NT2/D1 (cell line): ENCODE measurements around the gene DSEL.
A peak's percentile ranks its signal among the peaks of the same experiment; 100 is the strongest.

Experiments used
- DNase-seq: peaks from one replicate; pipeline ENCODE4 v3.0.0-alpha.2; 2011; ENCODE audit warnings: low read depth, low spot score
- H3K27me3 ChIP-seq: 2 replicates; pipeline ENCODE4 v1.6.0; 2011; ENCODE audit warnings: mild to moderate bottlenecking; ENCODE audit not compliant: insufficient read length, insufficient read depth
- H3K36me3 ChIP-seq: 2 replicates; pipeline ENCODE4 v1.6.1; 2011; ENCODE audit warnings: mild to moderate bottlenecking, low read length, mixed read lengths; ENCODE audit not compliant: insufficient read depth, insufficient read length
- H3K4me1 ChIP-seq: 2 replicates; pipeline ENCODE4 v1.5.1; 2011; ENCODE audit not compliant: insufficient read depth, insufficient read length
- H3K4me3 ChIP-seq: 2 replicates; pipeline ENCODE4 v1.5.1; 2011; ENCODE audit warnings: low read depth; ENCODE audit not compliant: insufficient read length
- H3K9ac ChIP-seq: 2 replicates; pipeline ENCODE4 v1.6.0; 2011; ENCODE audit warnings: low read depth; ENCODE audit not compliant: insufficient read length
- H3K9me3 ChIP-seq: 2 replicates; pipeline ENCODE4 v1.5.1; 2011; ENCODE audit warnings: mild to moderate bottlenecking, low read length; ENCODE audit not compliant: insufficient read depth
- SUZ12 ChIP-seq: IDR thresholded peaks from 2 replicates; pipeline ENCODE4 v1.6.1; 2011; ENCODE audit not compliant: insufficient read length, insufficient read depth; ENCODE audit errors: extremely low read depth
- YY1 ChIP-seq: IDR thresholded peaks from 2 replicates; pipeline ENCODE4 v1.6.1; 2011; ENCODE audit not compliant: insufficient read length, insufficient read depth
- ZNF274 ChIP-seq: IDR thresholded peaks from 2 replicates; pipeline ENCODE4 v1.6.1; 2011; ENCODE audit warnings: mild to moderate bottlenecking, low read depth, low read length

The DSEL gene

DNA sequence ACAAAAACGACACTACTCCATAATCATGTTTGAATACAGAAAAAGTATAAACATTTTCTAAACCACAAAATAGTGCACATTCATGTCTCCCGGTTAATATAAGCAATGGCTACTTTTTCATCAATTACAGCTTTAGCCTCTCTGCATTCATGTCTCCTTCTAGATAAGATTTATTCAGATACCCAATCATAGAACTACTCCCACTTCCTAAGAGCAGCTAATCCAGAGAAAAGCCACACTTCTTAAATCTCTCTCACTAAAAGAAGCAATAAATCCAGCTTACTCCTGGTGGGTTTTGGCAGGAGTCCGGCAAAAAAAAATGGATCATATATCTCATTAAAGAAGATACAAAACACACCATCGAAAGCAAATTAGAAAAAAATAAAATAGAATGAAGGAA, 20.1 kb downstream of the DSEL start:
- TF ChIP-seq YY1, result no peak
- no peak for TF ChIP-seq SUZ12
- TF ChIP-seq ZNF274, result no peak
- Histone ChIP-seq H3K4me3 (no peak overlapping the region), H3K9ac (no peak overlapping the region), H3K27me3 (no peaks in the 10 kb centered on the region), H3K9me3 (peaks cover 4% of the 10 kb centered on the region; the same call in 1 of the 2 replicates), H3K4me1 (no peaks in the 10 kb centered on the region), H3K36me3 (no peaks in the 10 kb centered on the region)
- DNase-seq, result no peak

DNA sequence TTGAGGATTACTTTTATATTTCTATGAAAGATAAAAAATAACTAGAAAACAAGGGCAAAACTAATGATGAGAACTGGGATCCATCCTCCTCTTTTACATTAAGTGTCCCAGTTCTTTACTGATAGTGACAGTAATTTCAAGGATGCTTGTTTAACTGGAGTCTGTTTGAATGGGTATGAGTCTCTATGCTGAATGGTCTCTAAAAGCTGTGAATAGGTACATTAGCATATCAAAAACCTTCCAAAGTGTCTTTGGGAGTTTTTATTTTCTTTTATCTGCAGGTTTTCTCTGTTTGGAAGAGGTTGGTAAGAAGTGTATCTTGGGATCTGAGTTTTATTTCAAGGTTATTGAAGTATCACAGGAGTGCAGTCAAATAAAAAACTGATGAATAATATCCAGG, 30.0 kb downstream of the DSEL start:
- no peaks in the 10 kb centered on the region for H3K36me3 ChIP-seq
- DNase-seq, result peak; percentile 13
- H3K4me3 ChIP-seq, result no peak overlapping the region
- H3K9ac ChIP-seq, result no peak overlapping the region
- no peaks in the 10 kb centered on the region for H3K4me1 ChIP-seq
- no peaks in the 10 kb centered on the region for H3K9me3 ChIP-seq
- peaks cover 5% of the 10 kb centered on the region for H3K27me3 ChIP-seq
- TF ChIP-seq YY1 (no peak), ZNF274 (no peak), SUZ12 (no peak)

DNA sequence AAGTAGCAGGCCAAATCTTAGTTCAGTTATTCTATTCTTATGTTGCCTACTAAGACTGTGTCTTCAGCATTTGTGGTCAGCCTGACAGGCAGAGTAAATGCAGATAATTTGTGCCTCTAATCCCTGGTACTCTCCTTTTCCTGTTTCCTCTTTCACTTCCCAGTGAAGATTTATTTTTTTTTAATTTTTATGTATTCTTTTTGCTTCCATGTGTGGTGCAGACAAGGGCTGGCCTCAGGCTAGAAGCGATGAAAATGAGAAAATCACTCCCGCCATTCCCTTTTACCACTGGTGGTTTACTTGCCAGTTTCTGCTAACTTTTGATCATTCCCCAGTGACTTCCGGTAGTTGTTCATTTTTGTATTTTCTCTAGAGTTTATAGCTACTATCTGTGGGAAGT, 30.9 kb downstream of the DSEL start:
- Histone ChIP-seq H3K36me3 (no peaks in the 10 kb centered on the region), H3K27me3 (peaks cover 5% of the 10 kb centered on the region), H3K4me1 (no peaks in the 10 kb centered on the region), H3K9ac (no peak overlapping the region), H3K9me3 (no peaks in the 10 kb centered on the region), H3K4me3 (no peak overlapping the region)
- no peak for TF ChIP-seq SUZ12
- TF ChIP-seq YY1, result no peak
- no peak for TF ChIP-seq ZNF274
- no peak for DNase-seq

DNA sequence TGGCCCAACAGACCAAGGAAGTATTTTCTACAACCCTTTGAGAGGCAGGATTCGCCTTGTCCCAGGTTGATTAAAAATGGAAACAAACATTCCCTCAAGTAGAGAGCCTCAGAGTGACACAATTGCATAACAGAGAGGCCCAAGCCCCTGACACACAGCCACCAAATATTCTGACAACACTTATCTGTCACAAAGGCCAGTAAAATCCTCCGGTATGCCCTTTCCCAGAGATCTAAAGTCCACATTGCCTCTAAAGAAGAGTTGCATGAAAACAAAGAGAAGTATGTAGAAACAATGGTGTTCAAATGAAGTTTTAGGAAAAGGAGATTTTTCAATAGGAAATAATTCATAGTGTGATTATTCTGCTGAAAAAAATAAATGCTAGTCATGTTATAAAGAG, 32.1 kb downstream of the DSEL start:
- DNase-seq, result no peak
- Histone ChIP-seq H3K27me3 (peaks cover 5% of the 10 kb centered on the region), H3K36me3 (no peaks in the 10 kb centered on the region), H3K4me1 (no peaks in the 10 kb centered on the region), H3K9me3 (no peaks in the 10 kb centered on the region), H3K4me3 (no peak overlapping the region), H3K9ac (no peak overlapping the region)
- TF ChIP-seq YY1 (no peak), SUZ12 (no peak), ZNF274 (no peak)

DNA sequence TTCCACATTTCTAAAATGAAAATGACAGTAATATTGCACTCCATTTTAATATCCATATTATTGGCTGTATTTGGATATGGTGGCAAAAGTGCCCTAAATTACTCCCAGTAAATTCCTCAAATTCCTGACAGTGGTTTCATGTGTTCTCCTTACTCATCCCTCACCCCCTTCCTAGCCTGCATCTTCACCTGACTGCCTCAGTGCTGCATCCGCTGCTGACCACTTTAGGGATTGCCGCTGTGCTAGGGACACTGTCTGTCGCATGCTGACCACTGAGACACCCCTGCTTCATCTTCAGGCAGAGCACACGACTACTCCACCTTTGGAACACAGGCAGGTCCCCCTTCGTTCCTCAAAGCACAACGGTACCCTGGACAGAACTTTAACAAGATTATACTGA, 32.6 kb downstream of the DSEL start:
- Histone ChIP-seq H3K4me1 (no peaks in the 10 kb centered on the region), H3K9me3 (no peaks in the 10 kb centered on the region), H3K4me3 (no peak overlapping the region), H3K27me3 (peaks cover 5% of the 10 kb centered on the region), H3K36me3 (no peaks in the 10 kb centered on the region), H3K9ac (no peak overlapping the region)
- no peak for DNase-seq
- TF ChIP-seq SUZ12 (no peak), YY1 (no peak), ZNF274 (no peak)

DNA sequence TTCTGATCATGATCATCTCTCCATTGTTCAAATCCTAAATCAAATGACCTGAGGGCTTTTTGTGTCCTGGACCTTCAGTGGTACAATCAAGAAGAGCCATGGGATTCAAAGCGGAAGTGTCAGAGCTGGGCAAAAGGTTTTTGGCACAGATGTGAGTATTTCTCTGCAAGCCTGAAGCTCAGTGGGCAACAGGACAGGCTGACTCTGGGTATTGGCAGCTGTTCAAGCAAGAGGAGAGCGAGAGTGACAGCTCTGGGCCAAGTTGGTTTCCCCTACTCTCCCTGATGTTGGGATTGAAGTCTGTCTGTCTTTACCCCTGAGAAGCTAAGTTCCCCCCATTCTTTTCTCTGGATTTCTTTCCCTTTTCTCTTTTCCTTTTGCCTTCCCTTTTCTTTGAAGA, 33.3 kb downstream of the DSEL start:
- no peak for TF ChIP-seq SUZ12
- no peak for TF ChIP-seq YY1
- no peak overlapping the region for H3K4me3 ChIP-seq
- H3K9me3 ChIP-seq, result no peaks in the 10 kb centered on the region
- peaks cover 4% of the 10 kb centered on the region for H3K27me3 ChIP-seq
- no peak for DNase-seq
- no peaks in the 10 kb centered on the region for H3K36me3 ChIP-seq
- no peak overlapping the region for H3K9ac ChIP-seq
- no peaks in the 10 kb centered on the region for H3K4me1 ChIP-seq

DNA sequence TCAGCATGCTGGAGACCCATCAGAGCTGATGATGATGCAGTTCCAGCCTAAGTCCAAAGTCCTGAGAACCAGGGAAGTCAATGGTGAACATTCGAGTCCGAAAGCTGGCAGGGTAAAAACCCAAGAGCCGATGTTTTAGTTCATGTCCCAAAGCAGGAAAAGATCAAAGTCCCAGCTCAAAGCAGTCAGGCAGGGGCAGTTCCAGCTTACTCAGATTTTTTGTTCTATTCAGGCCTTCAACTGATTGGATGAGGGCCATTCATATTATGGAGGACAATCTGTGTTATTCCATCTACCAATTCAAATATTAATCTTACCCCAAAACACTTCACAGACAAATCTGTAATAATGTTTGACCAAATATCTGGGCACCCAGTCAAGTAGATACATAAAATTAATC, 38.3 kb downstream of the DSEL start:
- Histone ChIP-seq H3K9me3 (no peaks in the 10 kb centered on the region), H3K4me1 (no peaks in the 10 kb centered on the region), H3K4me3 (no peak overlapping the region), H3K9ac (no peak overlapping the region), H3K27me3 (no peaks in the 10 kb centered on the region), H3K36me3 (no peaks in the 10 kb centered on the region)
- no peak for TF ChIP-seq SUZ12
- no peak for TF ChIP-seq ZNF274
- no peak for TF ChIP-seq YY1
- no peak for DNase-seq

DNA sequence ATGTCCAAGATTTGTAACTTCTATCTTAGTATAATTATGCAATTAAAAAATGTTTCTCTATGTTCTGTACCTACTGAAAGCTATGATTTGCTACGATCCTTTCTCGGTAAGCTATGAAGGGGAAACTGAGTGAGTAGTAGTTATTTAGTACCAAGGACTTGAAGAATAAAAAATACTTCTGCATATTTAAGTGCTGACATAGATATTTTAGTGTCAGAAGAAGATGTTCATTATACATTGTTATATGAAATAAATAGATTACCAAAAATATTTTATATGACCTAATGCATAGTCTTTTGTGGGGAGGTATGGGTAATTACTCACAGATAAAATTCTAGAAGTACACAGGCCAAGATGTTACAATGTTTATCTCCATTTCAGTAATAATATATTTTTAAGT, 39.0 kb downstream of the DSEL start:
- no peaks in the 10 kb centered on the region for H3K4me1 ChIP-seq
- no peak overlapping the region for H3K4me3 ChIP-seq
- H3K27me3 ChIP-seq, result no peaks in the 10 kb centered on the region
- H3K36me3 ChIP-seq, result no peaks in the 10 kb centered on the region
- H3K9me3 ChIP-seq, result no peaks in the 10 kb centered on the region
- H3K9ac ChIP-seq, result no peak overlapping the region
- no peak for DNase-seq
- no peak for TF ChIP-seq SUZ12
- TF ChIP-seq ZNF274, result no peak
- no peak for TF ChIP-seq YY1
